Stimulated activated CD4-positive, alpha-beta T cell treated with anti-CD3 and anti-CD28 coated beads, Interleukin-15, amount 100 ng/mL, for 1 hour (primary cell): ENCODE measurements around the gene IGF2.

Source experiments
- DNase-seq, 2 donors: peaks; one replicate each; pipeline ENCODE4 v3.0.0-alpha.2; 2020; ENCODE audit warnings: low read depth in 1 of 2, low spot score in 1 of 2

Gene IGF2

DNA sequence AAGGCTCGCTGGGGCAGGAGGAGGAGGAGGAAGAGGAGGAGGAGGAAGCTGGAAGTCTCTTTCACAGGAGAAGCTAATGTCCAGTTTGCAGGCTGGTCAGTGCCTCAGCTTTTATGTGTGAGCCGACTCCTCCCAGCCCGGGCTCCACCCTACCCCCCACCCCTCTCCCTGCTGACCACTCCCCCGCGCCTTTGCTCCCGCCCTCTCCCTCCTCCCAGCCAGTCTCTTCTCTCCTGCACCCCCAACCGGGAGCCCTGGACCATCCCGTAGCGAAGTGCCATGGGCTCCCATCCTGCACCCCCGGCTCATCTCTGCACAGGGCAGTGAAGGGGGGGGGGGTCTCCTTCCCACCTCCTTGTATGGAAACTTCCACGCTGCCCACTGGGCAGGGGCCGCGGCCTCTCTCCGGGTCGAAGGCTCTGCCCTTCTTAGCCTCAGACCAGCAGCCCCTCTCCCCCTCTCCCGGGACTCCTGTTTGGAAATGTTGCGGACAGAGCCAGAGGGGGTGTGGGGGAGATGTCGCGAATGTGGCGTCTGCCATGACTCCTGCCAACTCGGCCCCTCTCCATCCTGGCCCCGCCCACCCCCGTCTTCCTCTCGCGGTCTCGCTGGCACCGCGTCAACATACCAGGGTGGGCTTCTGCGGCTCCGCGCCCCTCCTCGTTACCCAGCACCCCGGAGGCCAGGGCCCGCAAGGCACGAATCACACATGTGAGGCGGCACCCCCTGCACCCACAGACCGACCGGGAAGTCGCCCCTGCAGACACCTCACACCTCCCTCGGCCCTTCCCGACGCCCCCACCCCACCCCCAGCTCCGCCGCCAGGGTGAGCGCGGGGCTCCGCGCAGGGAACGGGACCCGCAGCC lies 1.8 kb downstream of the IGF2 start:
- DNase-seq = no peak

DNA sequence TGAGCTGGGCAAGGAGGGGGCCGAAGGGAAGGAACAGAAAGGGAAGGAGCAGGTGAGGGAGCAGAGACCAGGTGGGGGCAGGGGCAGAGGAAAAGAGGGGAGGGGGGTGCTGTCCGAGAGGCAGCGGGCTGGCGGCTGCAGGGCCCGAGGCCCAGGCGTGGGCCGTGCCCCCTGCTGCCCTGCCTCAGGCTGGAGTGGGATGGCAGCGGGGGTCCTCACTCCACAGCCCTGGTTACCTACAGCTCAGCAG lies 2.3 kb downstream of the IGF2 start:
- DNase-seq = no peak

DNA sequence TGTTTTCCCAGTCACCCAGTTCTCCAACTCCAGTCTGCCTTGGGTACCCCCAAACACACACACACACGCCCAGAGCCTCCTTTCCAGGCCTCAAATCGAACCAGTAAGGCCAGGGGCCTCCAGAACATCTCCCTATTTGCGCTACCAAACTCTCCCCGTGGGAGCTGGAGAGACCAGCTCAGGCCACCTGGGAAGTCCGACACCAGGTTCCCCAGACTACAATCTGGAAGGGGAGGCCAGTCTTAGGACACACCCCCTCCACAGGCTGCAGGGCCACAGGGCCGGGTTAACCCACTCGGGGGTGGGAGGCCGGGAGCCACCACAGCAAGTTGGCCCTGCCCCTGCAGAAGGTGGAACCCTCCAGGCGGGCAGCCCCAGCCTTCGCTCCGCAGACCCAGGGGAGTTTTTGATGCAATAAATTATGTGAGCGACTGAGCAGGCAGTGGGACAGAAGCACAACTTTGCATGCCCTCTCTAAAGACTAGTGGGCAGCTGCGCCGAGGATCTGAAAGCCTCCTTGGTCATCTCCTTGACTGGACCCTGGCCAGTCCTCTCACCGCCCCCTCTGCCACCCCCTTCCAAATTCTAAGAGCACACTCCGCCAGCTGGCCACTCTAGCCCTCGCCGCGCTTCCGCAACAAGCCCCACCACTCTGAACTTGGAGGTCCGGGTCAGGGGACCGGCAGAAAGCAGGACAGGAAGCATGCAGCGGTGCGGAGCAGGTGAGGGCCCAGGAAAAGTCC lies 2.8 kb downstream of the IGF2 start:
- DNase-seq = no peak

DNA sequence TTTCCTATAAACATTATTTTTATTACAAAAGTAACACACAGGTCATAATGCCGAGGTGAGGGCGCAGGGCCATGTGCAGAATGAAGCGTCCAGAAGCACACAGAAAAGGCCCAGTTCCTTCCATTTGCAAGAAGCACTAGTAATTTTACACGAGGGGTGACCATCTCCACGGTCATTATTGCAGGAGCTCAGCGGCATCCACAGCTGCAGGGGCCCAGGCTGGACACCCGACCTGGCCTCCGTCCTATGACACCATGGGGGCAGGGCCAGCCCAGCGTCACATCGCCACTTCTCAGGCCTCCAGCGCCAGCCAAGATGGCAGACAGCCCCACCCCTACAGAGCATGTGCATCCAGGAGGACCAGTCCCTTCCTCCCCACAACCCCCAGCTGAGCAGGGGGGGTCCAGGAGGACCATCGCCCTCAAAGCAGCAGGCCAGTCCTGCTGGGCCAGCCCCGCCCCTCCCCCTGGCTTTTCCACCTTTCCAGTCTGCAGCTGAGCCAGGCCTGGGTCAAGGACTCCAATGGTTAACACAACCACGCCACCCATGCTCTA lies 3.5 kb downstream of the IGF2 start:
- no peak for DNase-seq

DNA sequence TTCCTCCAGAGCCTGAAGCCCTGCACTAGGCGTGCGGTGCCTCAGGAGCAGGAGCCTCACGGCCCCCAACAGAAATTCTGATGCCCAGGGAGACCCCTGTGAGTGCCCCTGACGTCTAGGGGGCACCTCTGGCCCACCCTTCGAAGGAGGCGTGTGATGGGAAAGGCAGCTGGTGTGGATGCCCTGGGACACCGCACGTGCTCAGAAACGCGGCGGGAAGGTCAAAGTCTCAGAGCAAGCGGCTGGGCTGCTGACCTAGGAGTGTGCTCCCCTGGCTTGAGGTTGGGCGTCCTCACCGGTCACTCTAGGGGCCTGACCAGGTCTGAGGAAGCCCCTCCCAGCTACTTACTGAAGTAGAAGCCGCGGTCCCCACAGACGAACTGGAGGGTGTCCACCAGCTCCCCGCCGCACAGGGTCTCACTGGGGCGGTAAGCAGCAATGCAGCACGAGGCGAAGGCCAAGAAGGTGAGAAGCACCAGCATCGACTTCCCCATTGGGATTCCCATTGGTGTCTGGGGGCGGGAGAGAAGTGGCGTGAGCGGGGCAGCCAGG lies 4.1 kb downstream of the IGF2 start:
- no peak for DNase-seq

DNA sequence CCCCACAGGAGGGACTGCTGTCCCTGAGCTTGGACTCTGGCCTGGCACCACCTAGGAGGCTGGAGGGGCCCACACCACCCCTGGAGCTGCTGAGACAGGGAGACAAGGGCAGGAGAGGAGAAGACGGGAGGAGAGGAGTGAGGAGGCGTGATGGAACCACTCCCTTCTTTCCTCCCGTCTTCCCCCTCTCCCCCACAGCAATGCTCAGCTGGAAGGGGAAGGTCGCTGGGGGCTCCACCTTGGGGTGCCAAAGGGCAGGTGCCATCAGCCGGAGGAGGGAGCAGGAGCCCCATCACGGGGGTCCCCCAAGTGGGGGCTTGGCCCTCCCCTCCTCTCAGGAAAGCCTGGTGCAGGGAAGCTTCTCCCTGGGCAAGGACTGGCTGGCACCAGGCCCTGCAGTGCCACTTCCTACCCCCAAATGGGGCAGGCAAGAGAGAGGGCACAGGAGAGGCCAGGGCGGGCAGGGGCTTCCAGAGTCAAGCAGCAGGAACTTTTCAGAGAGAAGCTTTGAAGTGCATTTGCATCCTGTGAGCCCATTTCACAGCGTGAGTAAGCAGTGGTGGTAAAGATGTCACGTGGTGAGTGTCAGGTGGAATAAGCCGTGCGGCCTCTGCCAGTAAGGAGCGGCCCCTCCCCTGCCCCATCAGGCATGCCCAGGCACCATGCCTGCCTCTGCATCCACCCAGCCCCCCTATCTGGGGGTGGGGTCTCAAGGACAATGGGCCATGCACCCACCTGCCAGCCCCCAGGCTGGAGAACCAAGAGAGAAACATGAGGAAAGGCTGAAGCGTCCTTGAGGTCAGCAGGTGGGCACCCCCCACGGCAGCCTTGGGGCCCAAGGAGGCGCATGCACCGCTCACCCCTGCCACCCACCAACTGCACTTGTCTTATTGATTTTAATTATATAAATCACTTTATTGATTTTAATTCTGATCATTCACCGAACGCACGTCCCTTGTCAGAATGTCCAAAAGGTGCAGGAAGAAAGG lies 4.9 kb downstream of the IGF2 start:
- DNase-seq = no peak

DNA sequence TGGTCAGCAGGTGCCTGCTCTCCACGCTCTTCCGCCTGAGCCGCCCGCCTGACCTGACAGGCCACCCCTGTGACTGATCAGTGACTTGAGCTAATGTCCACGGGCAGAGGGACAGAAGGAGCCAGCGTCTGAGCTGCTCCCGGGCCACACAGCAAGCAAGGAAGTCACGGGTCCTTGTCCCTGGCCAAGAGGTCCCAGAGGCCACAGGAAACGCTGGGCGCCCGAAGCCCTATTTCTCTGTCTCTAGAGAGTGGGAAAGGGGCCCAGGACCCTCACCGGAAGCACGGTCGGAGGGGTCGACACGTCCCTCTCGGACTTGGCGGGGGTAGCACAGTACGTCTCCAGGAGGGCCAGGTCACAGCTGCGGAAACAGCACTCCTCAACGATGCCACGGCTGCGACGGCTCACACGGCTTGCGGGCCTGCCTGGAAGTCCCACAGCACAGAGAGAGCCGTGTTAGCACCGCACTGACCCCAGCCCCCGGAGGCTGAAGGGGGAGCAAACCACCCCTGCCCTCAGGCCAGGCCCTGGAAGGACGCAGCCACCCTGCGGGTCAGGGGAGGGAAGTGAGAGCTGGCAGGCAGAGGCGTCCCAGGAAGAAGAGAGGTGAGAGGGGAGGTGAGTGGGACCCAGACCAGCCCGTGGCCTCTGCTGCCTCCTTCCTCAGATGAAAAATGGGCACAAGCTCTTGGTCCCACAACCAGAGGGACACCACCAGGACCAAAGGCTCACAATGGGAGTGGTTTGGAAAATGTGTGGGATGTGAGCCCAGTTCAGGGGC lies 5.8 kb downstream of the IGF2 start:
- DNase-seq = no peak

DNA sequence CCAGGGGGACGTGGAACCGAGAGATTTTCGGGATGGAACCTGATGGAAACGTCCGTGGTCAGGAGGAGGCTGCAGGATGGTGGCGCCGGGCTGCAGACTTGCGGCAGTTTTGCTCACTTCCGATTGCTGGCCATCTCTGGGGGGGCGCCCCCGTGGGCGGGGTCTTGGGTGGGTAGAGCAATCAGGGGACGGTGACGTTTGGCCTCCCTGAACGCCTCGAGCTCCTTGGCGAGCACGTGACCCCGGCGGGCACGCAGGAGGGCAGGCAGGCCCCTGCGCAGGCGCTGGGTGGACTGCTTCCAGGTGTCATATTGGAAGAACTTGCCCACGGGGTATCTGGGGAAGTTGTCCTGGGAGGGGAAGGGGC lies 6.3 kb downstream of the IGF2 start:
- DNase-seq = no peak

DNA sequence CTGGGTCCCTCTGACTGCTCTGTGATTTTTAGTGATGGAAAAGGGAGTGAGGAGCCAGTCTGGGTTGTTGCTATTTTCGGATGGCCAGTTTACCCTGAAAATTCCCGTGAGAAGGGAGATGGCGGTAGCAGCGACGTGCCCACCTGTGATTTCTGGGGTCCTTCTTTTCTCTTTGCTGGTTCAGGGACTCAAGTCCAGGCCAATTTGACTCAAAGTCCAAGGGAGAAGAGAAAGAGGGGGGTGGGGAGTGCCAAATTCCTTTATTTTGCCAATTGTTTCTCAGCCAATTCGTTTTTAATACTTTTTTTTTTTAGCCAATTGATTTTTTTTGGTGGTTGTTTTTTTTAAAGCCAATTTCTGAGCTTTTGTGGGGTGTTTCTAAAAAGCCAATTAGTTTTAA lies 6.9 kb downstream of the IGF2 start:
- no peak for DNase-seq

DNA sequence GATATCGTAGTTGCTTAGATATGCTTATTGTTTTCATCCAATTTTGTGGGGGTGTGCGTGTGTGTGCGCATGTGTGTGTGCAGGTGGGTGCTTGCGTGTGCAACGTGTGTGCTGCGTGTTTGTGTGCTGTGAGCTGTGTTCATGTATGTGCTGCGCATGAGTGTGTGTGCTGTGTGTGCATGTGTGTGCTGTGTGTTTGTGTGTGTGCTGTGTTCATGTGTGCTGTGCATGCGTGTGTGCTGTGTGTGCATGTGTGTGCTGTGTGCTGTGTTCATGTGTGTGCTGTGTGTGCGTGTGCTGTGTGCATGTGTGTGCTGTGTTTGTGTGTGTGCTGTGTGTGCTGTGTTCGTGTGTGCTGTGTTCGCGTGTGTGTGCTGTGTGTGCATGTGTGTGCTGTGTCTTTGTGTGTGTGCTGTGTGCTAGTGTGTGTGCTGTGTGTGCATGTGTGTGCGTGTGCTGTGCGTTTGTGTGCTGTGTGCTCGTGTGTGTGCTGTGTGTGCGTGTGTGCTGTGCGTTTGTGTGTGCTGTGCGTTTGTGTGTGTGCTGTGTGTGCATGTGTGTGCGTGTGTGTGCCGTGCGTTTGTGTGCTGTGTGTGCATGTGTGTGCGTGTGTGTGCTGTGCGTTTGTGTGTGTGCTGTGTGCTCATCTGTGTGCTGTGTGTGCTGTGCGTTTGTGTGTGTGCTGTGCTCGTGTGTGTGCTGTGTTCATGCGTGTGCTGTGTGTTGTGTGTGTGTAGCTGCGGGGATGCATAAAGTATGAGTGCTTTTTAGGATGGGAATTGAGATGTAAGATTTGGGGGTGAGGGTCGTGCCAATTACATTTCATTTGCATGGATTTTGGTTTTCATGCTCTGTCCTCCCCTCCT lies 7.6 kb downstream of the IGF2 start:
- DNase-seq = no peak

DNA sequence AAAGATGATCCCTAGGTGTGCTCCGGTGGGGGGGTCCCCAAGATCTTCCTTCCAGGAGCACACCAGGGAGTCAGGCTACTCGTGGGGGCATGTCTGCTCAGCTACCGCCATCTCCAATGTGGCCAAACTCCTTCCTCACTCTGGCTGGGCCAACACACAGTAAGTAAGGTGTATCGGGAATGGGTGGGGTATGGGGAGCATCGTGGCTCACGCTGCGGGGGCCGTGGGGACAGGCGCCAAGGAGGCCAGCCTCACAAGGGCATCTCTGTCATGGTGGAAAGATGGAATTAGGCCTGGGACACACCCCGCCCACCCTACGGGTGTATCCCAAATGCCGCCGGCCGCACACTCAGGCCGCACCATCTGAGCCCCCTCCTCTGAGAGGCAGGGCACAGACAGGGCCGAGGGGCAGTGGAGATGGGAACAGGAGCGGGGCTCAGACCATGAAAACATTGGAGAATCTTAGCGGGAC lies 8.3 kb downstream of the IGF2 start:
- no peak for DNase-seq

DNA sequence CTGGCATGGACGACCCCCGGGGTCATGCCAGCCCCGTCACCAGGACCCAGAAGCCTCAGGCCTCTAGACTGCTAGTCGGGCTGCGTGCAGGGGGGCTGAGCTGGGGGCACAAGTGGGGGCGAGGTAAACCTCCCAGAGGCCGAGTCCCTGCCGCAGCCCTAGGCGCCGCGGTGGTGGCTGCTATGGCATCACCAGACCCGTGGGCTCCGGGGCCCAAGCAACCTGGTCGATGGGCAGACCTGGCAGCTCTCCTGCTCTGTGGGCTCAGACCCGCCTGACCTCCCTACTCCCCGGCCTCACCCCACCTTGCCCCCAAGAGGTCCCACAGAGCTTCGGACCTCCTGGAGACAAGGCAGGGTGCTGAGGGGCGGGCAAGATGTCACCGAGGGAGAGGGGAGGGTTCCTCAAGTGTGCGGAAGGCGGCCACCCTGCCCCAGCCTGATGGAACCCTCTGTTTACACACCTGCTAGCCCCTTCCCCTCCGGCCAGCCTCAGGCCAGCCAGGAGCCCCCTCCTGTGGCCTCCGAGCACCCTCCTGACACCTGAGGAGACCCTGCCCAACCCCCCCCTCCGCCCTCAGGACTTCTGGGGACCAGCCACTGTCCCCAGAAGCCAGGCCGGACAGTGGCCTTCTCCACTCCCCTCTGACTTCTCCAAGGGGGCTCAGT lies 9.4 kb downstream of the IGF2 start:
- DNase-seq = no peak

DNA sequence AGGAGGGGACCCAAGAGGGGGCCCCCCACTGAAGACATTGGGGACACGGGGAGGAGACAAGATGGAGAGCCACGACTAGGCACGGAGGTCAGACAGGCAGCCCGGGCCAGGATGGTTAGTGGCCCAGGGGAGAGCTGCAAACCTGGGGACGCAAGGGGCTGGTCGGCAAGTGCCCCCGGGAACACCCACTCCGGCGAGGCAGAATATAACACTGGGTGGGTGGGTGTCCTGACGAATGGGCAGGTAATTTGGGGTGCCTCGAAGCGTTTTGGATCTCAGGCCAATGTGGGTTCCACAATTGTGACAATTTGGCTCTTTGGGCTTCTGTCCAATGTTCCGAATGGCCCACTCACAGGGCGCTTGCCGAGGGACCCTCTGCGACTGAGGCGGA lies 9.9 kb downstream of the IGF2 start:
- no peak for DNase-seq

DNA sequence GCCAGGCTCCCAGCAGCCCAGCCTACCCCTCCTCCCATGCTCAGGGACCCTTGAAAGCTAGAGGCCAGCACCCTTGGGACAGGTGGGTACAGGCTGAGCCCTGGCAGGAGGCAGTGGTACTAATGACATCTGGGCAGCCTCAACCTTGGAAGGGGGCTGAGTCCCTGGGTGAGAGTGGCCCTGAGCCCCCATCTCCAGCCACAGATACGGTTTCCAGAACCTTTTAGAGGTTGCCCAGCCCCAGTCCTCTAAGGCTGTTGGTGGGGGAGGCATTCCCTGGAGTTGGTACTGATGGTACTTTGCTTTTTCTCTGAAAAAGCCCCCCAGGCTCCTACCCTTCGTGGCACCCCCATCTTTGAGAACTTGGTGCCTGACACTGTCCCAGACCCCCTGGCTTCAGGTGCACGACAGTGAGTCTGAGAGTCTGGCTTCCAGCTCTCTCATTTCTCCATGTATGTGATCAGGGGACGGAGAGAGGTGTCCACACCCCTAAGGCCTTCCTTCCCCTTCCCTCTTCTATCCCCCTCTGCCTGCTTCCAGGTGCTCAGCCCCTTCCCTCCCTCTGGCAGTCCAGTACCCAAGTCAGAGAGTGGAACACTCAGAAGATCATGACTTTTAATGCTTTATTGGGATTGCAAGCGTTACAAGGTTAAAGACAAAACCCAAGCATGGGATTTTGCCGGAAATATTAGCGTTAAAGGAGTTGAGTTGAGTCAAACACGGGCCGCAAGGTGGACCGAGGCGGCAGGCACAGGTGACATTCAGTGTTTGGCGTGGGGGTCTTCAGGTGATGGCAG lies 10.5 kb downstream of the IGF2 start:
- no peak for DNase-seq

DNA sequence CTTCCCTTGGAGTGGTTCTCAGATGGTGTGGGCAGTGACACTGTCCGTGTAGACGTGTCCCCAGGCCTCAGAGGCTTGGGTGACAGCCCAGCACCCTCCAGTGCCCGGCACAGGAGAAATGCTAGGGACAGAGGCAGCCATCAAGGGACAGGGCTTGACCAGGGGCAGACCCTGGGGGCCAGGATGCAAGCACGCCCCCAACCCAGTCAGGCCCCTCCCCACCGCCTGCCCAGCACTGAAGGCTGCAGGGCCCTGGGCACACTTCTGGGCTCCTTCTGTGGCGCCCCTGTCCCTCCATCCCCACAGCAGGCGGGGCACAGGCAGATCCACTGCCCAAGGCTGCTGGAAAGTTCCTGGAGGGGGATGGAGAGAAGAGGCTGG lies 11.1 kb downstream of the IGF2 start:
- no peak for DNase-seq

DNA sequence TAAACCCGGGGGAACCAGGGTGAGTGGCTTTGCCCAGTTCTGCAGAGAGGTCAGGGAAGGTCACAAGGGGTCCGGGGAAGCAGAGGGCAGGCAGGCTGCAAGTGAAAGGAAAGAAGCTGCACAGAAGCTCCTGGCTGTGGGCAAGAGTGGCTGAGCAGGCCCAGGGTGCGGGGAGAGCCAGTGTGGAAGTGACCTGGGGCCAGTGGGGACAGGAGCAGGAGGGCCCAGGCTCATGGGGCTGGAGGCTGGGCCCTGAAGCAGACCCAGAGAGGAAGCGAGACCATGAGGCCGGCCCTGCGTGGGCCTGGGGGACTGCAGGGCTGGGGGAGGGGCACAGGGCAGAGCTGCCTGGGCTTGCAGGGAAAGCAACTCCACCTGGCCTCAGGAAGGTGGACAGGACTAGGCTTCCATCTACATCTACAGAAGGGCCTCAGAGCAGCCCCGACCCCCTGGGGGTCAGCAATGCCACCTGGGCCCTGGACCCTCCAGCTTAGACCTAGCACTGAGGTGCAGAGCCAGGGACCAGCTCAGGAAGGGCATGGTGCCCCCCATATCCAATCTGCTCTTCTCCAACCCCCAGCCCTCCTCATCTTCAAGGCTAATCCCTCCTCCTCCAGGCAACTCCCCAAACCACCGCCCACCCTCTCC lies 11.6 kb downstream of the IGF2 start:
- no peak for DNase-seq

DNA sequence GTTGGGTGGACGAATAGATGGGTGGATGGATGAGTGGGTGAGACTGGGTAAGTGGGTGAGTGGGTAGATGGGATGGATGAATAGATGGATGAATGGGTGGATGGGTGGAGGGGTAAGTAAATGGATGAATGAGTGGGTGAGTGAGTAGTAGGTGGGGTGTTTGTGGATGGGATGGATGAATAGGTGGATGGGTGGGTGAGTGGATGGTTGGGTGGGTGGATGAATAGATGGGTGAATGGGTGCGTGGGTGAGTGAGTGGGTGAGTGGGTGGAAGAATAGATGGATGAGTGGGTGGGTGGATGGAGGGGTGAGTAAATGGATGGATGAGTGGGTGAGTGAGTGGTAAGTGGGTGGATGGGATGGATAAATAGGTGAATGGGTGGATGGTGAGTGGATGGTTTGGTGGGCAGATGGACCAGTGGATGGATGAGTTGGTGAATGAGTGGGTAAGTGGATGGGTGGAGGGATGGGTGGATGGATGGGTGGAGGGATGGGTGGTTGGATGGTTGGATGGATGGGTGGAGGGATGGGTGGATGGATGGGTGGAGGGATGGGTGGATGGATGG lies 12.6 kb downstream of the IGF2 start:
- no peak for DNase-seq
